CD8-positive, alpha-beta memory T cell (primary cell): Measurements from ENCODE around the gene PKN1. TPM values are rescaled to one million over a fixed set of nuclear protein-coding genes. Genes with fewer than 3 reads are reported as not detected.
"Not testable (repeated sequence)": the region's sequence is repeated elsewhere in the genome, so short reads cannot be mapped to it uniquely, and the experiment has no call there.

Experiments
- CTCF ChIA-PET: fragments of 350-600 bp; sonication (Branson Sonifier 250); formaldehyde crosslinking; loops from one replicate; lab custom pipeline; 2021; ENCODE audit warnings: antibody characterized with exemption; lab: Charles Lee
- POLR2A ChIA-PET: fragments of 350-600 bp; sonication (Branson Sonifier 250); formaldehyde crosslinking; loops from one replicate; lab custom pipeline; 2021; ENCODE audit warnings: antibody characterized with exemption; lab: Charles Lee
- DNase-seq, 5 donors: peaks; one replicate each; pipeline versions ENCODE4 v3.0.0 to v3.0.0-alpha.2; 2020 to 2022; ENCODE audit warnings: mixed read lengths in 1 of 5
- H3K27ac ChIP-seq: one replicate; pipeline ENCODE4 v1.7.0; 2013; ENCODE audit warnings: low read depth, mild to moderate bottlenecking, low read length, moderate library complexity
- H3K27me3 ChIP-seq: 2 replicates; pipeline ENCODE4 v1.7.0; 2013; ENCODE audit warnings: low read length, mild to moderate bottlenecking; ENCODE audit not compliant: insufficient read depth, poor library complexity, severe bottlenecking
- H3K36me3 ChIP-seq: 2 replicates; pipeline ENCODE4 v1.7.0; 2013; ENCODE audit warnings: mild to moderate bottlenecking, low read length, moderate library complexity; ENCODE audit not compliant: insufficient read depth
- H3K4me1 ChIP-seq: 2 replicates; pipeline ENCODE4 v1.7.0; 2013; ENCODE audit warnings: mild to moderate bottlenecking, low read length, moderate library complexity; ENCODE audit not compliant: insufficient read depth
- H3K4me3 ChIP-seq: 2 replicates; pipeline ENCODE4 v1.7.0; 2013; ENCODE audit warnings: mild to moderate bottlenecking, low read length
- H3K9me3 ChIP-seq: 2 replicates; pipeline ENCODE4 v1.7.0; 2013; ENCODE audit warnings: mild to moderate bottlenecking, low read length
- H3K27ac Mint-ChIP-seq, 8 donors: one replicate each; pipeline ENCODE4 v1.8.0; 2020 to 2021; ENCODE audit warnings: mixed read lengths in 8 of 8, mild to moderate bottlenecking in 6 of 8, inconsistent platforms in 3 of 8, moderate library complexity in 3 of 8
- H3K27me3 Mint-ChIP-seq, 2 donors: one replicate each; pipeline ENCODE4 v1.8.0; 2020 to 2021; ENCODE audit warnings: mixed read lengths in 2 of 2, mild to moderate bottlenecking in 1 of 2, moderate library complexity in 1 of 2
- H3K36me3 Mint-ChIP-seq, 3 donors: one replicate each; pipeline ENCODE4 v1.8.0; 2020 to 2021; ENCODE audit warnings: mixed read lengths in 3 of 3, inconsistent platforms in 1 of 3, mild to moderate bottlenecking in 1 of 3
- H3K4me1 Mint-ChIP-seq, 3 donors: one replicate each; pipeline ENCODE4 v1.8.0; 2020 to 2021; ENCODE audit warnings: mixed read lengths in 3 of 3, inconsistent platforms in 1 of 3, mild to moderate bottlenecking in 1 of 3
- H3K4me3 Mint-ChIP-seq, 7 donors: one replicate each; pipeline ENCODE4 v1.8.0; 2020 to 2021; ENCODE audit warnings: mixed read lengths in 7 of 7, mild to moderate bottlenecking in 6 of 7, moderate library complexity in 4 of 7, inconsistent platforms in 2 of 7
- H3K9me3 Mint-ChIP-seq, 5 donors: one replicate each; pipeline ENCODE4 v1.8.0; 2020 to 2022; ENCODE audit warnings: mixed read lengths in 5 of 5, mild to moderate bottlenecking in 3 of 5, moderate library complexity in 2 of 5, inconsistent platforms in 1 of 5
- polyA plus RNA-seq: library from polyadenylated mRNA; unstranded; fragments of 300-500 nt; fragmentation: Illumina TruSeq; gene quantifications from one replicate; pipeline ENCODE4 v1.2.3, GENCODE V29; 2021
- total RNA-seq, 2 experiments: library from RNA; stranded (reverse); gene quantifications; one replicate each; pipeline ENCODE4 v1.2.3, GENCODE V29; 2021

The PKN1 gene
- total and polyA plus RNA-seq, 3 experiments from 2014 or later: 86.6 to 205 (median 177) TPM

DNA sequence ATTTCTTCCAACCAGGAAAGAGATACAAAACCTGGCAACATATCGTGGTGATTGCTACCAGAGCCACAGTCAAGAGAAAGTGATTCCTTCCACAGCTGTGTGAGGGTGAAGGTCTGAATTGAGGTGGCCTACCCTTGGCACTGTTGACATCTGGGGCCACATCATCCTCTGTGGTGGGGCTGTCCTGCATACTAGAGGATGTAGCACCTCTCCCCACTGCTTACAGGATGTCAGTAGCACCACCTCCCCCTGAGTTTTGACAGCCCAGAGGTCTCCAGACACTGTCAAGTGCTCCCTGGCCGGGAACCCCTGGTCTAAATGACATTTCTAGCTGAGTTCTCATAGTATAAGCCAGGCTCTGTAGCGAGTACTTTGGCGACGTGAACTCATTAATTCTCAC, 26.6 kb downstream of the PKN1 start:
- Histone ChIP-seq H3K27ac (no peak overlapping the region), H3K36me3 (peaks cover 33% of the 10 kb centered on the region), H3K27me3 (no peaks in the 10 kb centered on the region), H3K4me3 (no peak overlapping the region), H3K4me1 (peaks cover 14% of the 10 kb centered on the region), H3K9me3 (no peaks in the 10 kb centered on the region)
- peak overlapping the region in 5 of 7 donors; percentile 12 to 80 (median 57) for H3K4me3 Mint-ChIP-seq
- ChIA-PET CTCF (interaction anchor here (1.0 to 2.4 kb wide), 3 partner anchors 12 to 53 kb away, joined by 3 to 10 read pairs (median 4); no protein-coding TSS in a partner anchor), POLR2A (interaction anchor here (0.6 kb wide), 1 partner anchor 26 kb away, joined by 3 read pairs; no protein-coding TSS in a partner anchor)
- H3K4me1 Mint-ChIP-seq: peaks cover 24 to 30% (median 27%) of the 10 kb centered on the region in 3 donors
- peak in 4 of 5 donors; percentile 28 to 80 (median 54) for DNase-seq
- H3K9me3 Mint-ChIP-seq: no peaks in the 10 kb centered on the region
- peaks cover 0 to 82% (median 10%) of the 10 kb centered on the region in 3 donors for H3K36me3 Mint-ChIP-seq
- peak overlapping the region; percentile 80 to 95 (median 90) for H3K27ac Mint-ChIP-seq
- no peaks in the 10 kb centered on the region for H3K27me3 Mint-ChIP-seq

DNA sequence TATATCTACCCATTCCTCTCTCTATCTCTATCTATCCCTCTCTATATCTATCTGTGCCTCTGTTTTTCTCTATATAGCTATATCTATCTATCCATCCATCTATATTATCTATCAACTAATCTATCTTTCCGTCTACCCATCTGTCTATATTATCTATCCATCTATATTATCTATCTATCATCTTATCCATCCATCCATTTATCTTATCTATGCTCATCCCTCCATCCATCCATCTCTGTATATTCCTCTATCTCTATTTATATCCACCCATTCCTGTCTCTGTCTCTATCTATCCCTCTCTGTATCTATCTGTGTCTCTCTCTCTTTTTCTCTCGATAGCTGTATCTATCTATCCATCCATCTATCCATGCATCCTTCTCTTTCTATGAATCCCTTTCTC, 27.8 kb downstream of the PKN1 start:
- H3K9me3 Mint-ChIP-seq: no peaks in the 10 kb centered on the region
- Histone ChIP-seq H3K27ac (no peak overlapping the region), H3K27me3 (no peaks in the 10 kb centered on the region), H3K4me1 (peaks cover 14% of the 10 kb centered on the region), H3K9me3 (no peaks in the 10 kb centered on the region), H3K36me3 (peaks cover 36% of the 10 kb centered on the region), H3K4me3 (no peak overlapping the region)
- peaks cover 0 to 82% (median 7%) of the 10 kb centered on the region in 3 donors for H3K36me3 Mint-ChIP-seq
- no peaks in the 10 kb centered on the region for H3K27me3 Mint-ChIP-seq
- H3K4me1 Mint-ChIP-seq: peaks cover 24 to 30% (median 27%) of the 10 kb centered on the region in 3 donors
- peak overlapping the region in 7 of 8 donors; percentile 16 to 89 (median 75) for H3K27ac Mint-ChIP-seq
- H3K4me3 Mint-ChIP-seq: no peak overlapping the region
- ChIA-PET POLR2A (no interaction called here), CTCF (interaction anchor here (1.7 to 2.4 kb wide), 2 partner anchors 11 to 19 kb away, joined by 4 to 10 read pairs; no protein-coding TSS in a partner anchor)
- DNase-seq: no peak

DNA sequence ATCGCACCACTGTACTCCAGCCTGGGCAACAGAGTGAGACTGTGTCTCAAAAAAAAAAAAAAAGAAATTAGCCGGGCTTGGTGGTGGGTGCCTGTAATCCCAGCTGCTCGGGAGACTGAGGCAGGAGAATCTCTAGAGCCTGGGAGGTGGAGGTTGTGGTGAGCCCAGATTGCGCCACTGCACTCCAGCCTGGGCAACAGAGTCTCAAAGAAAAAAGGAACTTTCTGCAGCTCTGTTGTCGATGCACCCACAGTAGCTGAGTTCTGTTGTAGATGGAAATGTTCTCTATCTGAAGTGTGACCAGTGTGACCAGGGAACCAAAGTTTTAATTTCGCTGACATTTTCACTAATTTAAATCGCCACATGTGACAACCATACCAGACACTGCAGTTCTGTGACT, 29.3 kb downstream of the PKN1 start:
- Mint-ChIP-seq H3K4me1 (peaks cover 24 to 30% (median 27%) of the 10 kb centered on the region in 3 donors), H3K27ac (peak overlapping the region in 1 of 8 donors; percentile 43), H3K36me3 (peaks cover 0 to 86% (median 7%) of the 10 kb centered on the region in 3 donors)
- H3K27ac ChIP-seq, H3K27me3 Mint-ChIP-seq, H3K4me3 Mint-ChIP-seq, CTCF ChIA-PET, H3K9me3 ChIP-seq, H3K9me3 Mint-ChIP-seq, DNase-seq, POLR2A ChIA-PET, H3K27me3 ChIP-seq, H3K4me3 ChIP-seq: not testable (repeated sequence)
- Histone ChIP-seq H3K4me1 (peaks cover 14% of the 10 kb centered on the region), H3K36me3 (peaks cover 37% of the 10 kb centered on the region)

DNA sequence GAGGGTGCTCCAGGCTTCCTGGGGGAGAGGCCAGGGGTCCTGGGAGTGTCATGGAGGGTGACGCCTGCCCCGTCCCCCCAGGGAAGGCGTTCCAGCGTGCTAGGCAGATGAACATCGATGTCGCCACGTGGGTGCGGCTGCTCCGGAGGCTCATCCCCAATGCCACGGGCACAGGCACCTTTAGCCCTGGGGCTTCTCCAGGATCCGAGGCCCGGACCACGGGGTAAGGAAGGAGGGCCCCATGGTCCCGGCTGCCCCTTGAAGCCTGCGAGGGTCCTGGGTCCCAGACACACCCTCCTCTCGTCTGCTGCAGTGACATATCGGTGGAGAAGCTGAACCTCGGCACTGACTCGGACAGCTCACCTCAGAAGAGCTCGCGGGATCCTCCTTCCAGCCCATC, 30.6 kb downstream of the PKN1 start:
- Mint-ChIP-seq H3K27ac (no peak overlapping the region), H3K4me3 (no peak overlapping the region), H3K9me3 (no peaks in the 10 kb centered on the region), H3K36me3 (peaks cover 0 to 86% (median 7%) of the 10 kb centered on the region in 3 donors), H3K4me1 (peaks cover 21 to 23% (median 21%) of the 10 kb centered on the region in 3 donors), H3K27me3 (no peaks in the 10 kb centered on the region)
- no peaks in the 10 kb centered on the region for H3K9me3 ChIP-seq
- no peaks in the 10 kb centered on the region for H3K27me3 ChIP-seq
- peaks cover 48% of the 10 kb centered on the region for H3K36me3 ChIP-seq
- no peak overlapping the region for H3K27ac ChIP-seq
- no peak for DNase-seq
- POLR2A ChIA-PET: no interaction called here
- CTCF ChIA-PET: no interaction called here
- H3K4me3 ChIP-seq: no peak overlapping the region
- peaks cover 13% of the 10 kb centered on the region for H3K4me1 ChIP-seq

DNA sequence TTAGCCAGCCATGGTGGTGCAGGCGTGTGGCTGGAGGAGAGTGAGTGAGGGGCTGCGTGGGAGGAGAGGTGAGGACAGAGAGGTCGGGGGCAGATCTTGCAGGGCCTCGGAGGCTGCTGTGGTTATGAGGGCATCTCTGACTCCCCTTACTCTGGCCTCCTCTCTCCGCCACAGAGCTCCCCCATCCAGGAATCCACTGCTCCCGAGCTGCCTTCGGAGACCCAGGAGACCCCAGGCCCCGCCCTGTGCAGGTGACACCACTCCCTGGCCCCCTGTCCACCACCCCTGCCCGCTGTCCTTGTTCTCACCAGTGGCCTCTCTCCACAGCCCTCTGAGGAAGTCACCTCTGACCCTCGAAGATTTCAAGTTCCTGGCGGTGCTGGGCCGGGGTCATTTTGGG, 34.3 kb downstream of the PKN1 start:
- ChIA-PET POLR2A (no interaction called here), CTCF (interaction anchor here (1.4 to 2.2 kb wide), 4 partner anchors 12 to 331 kb away, joined by 5 to 16 read pairs (median 6); partner anchors contain the start of gene ASF1B)
- Mint-ChIP-seq H3K4me1 (peaks cover 0 to 7% (median 1%) of the 10 kb centered on the region in 3 donors), H3K4me3 (no peak overlapping the region), H3K27ac (peak overlapping the region in 2 of 8 donors; percentile 37 to 50), H3K27me3 (no peaks in the 10 kb centered on the region), H3K9me3 (no peaks in the 10 kb centered on the region), H3K36me3 (peaks cover 0 to 81% (median 2%) of the 10 kb centered on the region in 3 donors)
- H3K4me3 ChIP-seq: no peak overlapping the region
- H3K4me1 ChIP-seq: peaks cover 6% of the 10 kb centered on the region
- H3K9me3 ChIP-seq: no peaks in the 10 kb centered on the region
- no peak overlapping the region for H3K27ac ChIP-seq
- no peak for DNase-seq
- H3K27me3 ChIP-seq: peaks cover under 1% of the 10 kb centered on the region
- peaks cover 36% of the 10 kb centered on the region for H3K36me3 ChIP-seq

DNA sequence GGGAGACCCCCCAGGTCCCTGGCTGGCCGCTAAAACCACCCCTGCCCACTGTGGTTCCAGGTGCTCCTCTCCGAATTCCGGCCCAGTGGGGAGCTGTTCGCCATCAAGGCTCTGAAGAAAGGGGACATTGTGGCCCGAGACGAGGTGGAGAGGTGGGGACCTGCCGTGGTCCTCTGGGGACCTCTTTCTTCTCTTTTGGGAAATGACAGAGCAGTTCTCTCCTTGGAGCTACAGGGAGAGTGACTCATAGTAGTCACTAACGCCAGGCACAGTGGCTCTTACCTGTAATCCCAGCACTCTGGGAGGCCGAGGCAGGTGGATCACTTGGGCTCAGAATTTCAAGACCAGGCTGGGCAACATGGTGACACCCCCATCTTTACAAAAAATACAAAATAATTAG, 34.7 kb downstream of the PKN1 start:
- Histone ChIP-seq H3K4me1 (peaks cover 10% of the 10 kb centered on the region), H3K27ac (no peak overlapping the region), H3K27me3 (peaks cover 5% of the 10 kb centered on the region), H3K9me3 (no peaks in the 10 kb centered on the region), H3K36me3 (peaks cover 31% of the 10 kb centered on the region), H3K4me3 (no peak overlapping the region)
- ChIA-PET POLR2A (no interaction called here), CTCF (interaction anchor here (0.8 to 1.7 kb wide), 5 partner anchors 38 to 332 kb away, joined by 3 to 7 read pairs (median 5); partner anchors contain the start of gene ASF1B)
- Mint-ChIP-seq H3K27me3 (peaks cover under 1 to 3% of the 10 kb centered on the region in 2 donors), H3K4me3 (no peak overlapping the region), H3K4me1 (peaks cover 2 to 11% (median 2%) of the 10 kb centered on the region in 3 donors), H3K27ac (peak overlapping the region in 1 of 8 donors; percentile 37), H3K36me3 (peaks cover 0 to 77% (median 2%) of the 10 kb centered on the region in 3 donors), H3K9me3 (no peaks in the 10 kb centered on the region)
- no peak for DNase-seq

DNA sequence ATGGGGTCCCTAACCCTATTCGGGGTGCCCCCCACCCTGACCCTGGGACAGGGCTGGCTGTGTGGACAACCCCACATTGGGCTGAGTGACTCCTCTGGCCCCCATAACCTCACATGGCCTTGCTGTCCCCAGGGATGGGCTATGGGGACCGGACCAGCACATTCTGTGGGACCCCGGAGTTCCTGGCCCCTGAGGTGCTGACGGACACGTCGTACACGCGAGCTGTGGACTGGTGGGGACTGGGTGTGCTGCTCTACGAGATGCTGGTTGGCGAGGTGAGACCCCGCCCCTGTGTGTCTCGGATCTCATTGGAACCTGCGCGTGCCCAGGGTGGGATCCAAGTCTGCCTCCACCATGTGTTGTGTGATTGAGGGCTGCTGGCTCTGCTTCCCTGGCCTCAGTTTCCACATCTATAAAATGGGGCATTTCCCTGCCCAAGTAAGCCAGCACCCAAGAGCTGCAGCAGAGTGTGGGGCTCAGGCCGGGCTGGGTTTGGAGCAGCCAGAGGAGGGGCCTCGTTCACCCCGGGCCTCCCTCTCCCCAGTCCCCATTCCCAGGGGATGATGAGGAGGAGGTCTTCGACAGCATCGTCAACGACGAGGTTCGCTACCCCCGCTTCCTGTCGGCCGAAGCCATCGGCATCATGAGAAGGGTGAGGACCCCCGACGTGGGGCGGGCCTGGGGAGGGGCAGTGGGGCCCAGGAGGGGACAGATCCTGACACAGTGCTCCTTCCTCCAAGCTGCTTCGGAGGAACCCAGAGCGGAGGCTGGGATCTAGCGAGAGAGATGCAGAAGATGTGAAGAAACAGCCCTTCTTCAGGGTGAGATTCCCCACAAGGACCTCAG, 37.1 kb downstream of the PKN1 start:
- ChIA-PET CTCF (no interaction called here), POLR2A (no interaction called here)
- Histone ChIP-seq H3K9me3 (no peaks in the 10 kb centered on the region), H3K27me3 (peaks cover 23% of the 10 kb centered on the region), H3K36me3 (peaks cover 11% of the 10 kb centered on the region), H3K4me1 (peaks cover 24% of the 10 kb centered on the region), H3K4me3 (no peak overlapping the region), H3K27ac (no peak overlapping the region)
- Mint-ChIP-seq H3K36me3 (peaks cover 0 to 54% (median 2%) of the 10 kb centered on the region in 3 donors), H3K9me3 (no peaks in the 10 kb centered on the region), H3K4me1 (peaks cover 11 to 27% (median 14%) of the 10 kb centered on the region in 3 donors), H3K27ac (no peak overlapping the region), H3K27me3 (peaks cover 9 to 16% of the 10 kb centered on the region in 2 donors), H3K4me3 (no peak overlapping the region)
- DNase-seq: no peak
